HepG2 (cell line): Measurements from ENCODE around the gene PGGT1B. TPM values are rescaled to one million over a fixed set of nuclear protein-coding genes. Genes with fewer than 3 reads are reported as not detected.

Experiments used
- ATAC-seq: fragments of 200-7000 bp; cut with Tn5 transposase; 3 replicates; pipeline ENCODE4 v1.9.1; 2020; ENCODE audit warnings: mild to moderate bottlenecking, moderate library complexity
- BruUV-seq: library from RNA; stranded (reverse); fragments of 400-500 nt; replicated peaks from 2 replicates; lab custom pipeline; 2021; lab: Mats Ljungman, UMichigan
- CTCF ChIA-PET: fragments of 300-600 bp; formaldehyde crosslinking; extraction: SDS; loops from one replicate; lab custom pipeline; 2021; ENCODE audit warnings: low total read pairs, inconsistent platforms, low intra/inter-chr PET ratio; lab: Yijun Ruan, JAX
- POLR2A ChIA-PET: fragments of 350-600 bp; sonication (Branson Sonifier 250); formaldehyde crosslinking; loops from one replicate; lab custom pipeline; 2020; ENCODE audit warnings: antibody characterized with exemption, inconsistent platforms; lab: Yijun Ruan, JAX
- DNase-seq: peaks from one replicate; pipeline ENCODE4 v3.0.0-alpha.2; 2015; ENCODE audit warnings: low spot score
- FAIRE-seq: peaks from 3 replicates; lab custom pipeline; 2011; peaks lifted over from hg19 to GRCh38; lab: Jason Lieb, UNC
- H2AFZ ChIP-seq: one replicate; pipeline ENCODE4 v1.6.1; 2011; ENCODE audit warnings: low read length, inconsistent platforms
- H3K27ac ChIP-seq: fragments of 300-600 bp; 3 replicates; pipeline ENCODE4 v1.8.0; 2011; ENCODE audit warnings: mixed run types, mild to moderate bottlenecking, mixed read lengths, low read length, inconsistent platforms; ENCODE audit not compliant: insufficient read depth; ENCODE audit errors: extremely low read length
- H3K27me3 ChIP-seq, 2 experiments: fragments of 200-600 bp in 1 of 2; 2 replicates in 1 of 2; 3 replicates in 1 of 2; pipeline versions ENCODE4 v1.6.0 to v1.8.0; 2011; ENCODE audit warnings: low read length in 2 of 2, mild to moderate bottlenecking in 2 of 2, moderate library complexity in 2 of 2, inconsistent platforms in 1 of 2; ENCODE audit not compliant: insufficient read depth in 2 of 2, control insufficient read depth in 1 of 2
- H3K36me3 ChIP-seq, 2 experiments: fragments of 200-600 bp in 1 of 2; replicated peaks in 1 of 2; 2 replicates in 1 of 2; 3 replicates in 1 of 2; pipeline versions ENCODE4 v1.5.1 to v1.8.0; 2011; ENCODE audit warnings: low read length in 2 of 2, inconsistent platforms in 1 of 2; ENCODE audit not compliant: insufficient read depth in 2 of 2, control insufficient read depth in 1 of 2
- H3K4me1 ChIP-seq: 2 replicates; pipeline ENCODE4 v1.5.1; 2012; ENCODE audit warnings: low read length, inconsistent platforms; ENCODE audit not compliant: insufficient read depth
- H3K4me2 ChIP-seq: 2 replicates; pipeline ENCODE4 v1.6.0; 2011; ENCODE audit warnings: low read depth, low read length, inconsistent platforms
- H3K4me3 ChIP-seq, 3 experiments: fragments of 200-600 bp in 1 of 3; sonication (generic), shearing (Covaris generic) in 1 of 3; replicated peaks in 1 of 3; 2 replicates each; pipeline ENCODE4 v1.5.1; 2011 to 2016; ENCODE audit warnings: low read length in 3 of 3, inconsistent platforms in 2 of 3, low read depth in 2 of 3, mild to moderate bottlenecking in 2 of 3, control low read depth in 1 of 3, mixed read lengths in 1 of 3; ENCODE audit not compliant: insufficient read depth in 1 of 3
- H3K79me2 ChIP-seq: one replicate; pipeline ENCODE4 v1.6.1; 2011; ENCODE audit warnings: low read length, inconsistent platforms; ENCODE audit not compliant: insufficient read depth
- H3K9ac ChIP-seq: 2 replicates; pipeline ENCODE4 v1.6.0; 2011; ENCODE audit warnings: mild to moderate bottlenecking, low read depth, low read length, inconsistent platforms; ENCODE audit not compliant: insufficient read depth
- H3K9me3 ChIP-seq: 2 replicates; pipeline ENCODE4 v1.5.1; 2012; ENCODE audit warnings: mild to moderate bottlenecking, low read length
- H4K20me1 ChIP-seq: 2 replicates; pipeline ENCODE4 v1.6.0; 2011; ENCODE audit warnings: inconsistent platforms, mild to moderate bottlenecking, low read length, moderate library complexity; ENCODE audit not compliant: insufficient read depth
- ARID3A ChIP-seq: IDR thresholded peaks from 2 replicates; pipeline ENCODE4 v1.6.1; 2012; ENCODE audit warnings: low read depth, low read length, improper control_type of control experiment
- CEBPB ChIP-seq: IDR thresholded peaks from 2 replicates; pipeline ENCODE4 v1.6.1; 2011; ENCODE audit warnings: low read depth, low read length, improper control_type of control experiment, borderline replicate concordance
- NFAT5 ChIP-seq: sonication (generic); formaldehyde crosslinking; IDR thresholded peaks from 2 replicates; pipeline ENCODE4 v1.4.0; 2020; ENCODE audit warnings: missing genetic modification reagents
- TGIF2 ChIP-seq: IDR thresholded peaks from 2 replicates; pipeline ENCODE4 v1.6.1; 2016; ENCODE audit warnings: control low read depth, missing compliant biosample characterization
- ZNF44 ChIP-seq: sonication (generic); formaldehyde crosslinking; IDR thresholded peaks from 2 replicates; pipeline ENCODE4 v1.5.1; 2020; ENCODE audit warnings: mild to moderate bottlenecking, missing genetic modification reagents
- ZNF446 ChIP-seq: sonication (generic); formaldehyde crosslinking; IDR thresholded peaks from 2 replicates; pipeline ENCODE4 v1.5.0; 2020; ENCODE audit warnings: mild to moderate bottlenecking, missing genetic modification reagents
- ZNF652 ChIP-seq: IDR thresholded peaks from 2 replicates; pipeline ENCODE4 v1.6.1; 2016; ENCODE audit warnings: low read depth, borderline replicate concordance
- WGBS: methylation state at CpG from one replicate; pipeline ENCODE4 v1.1.6; 2017; ENCODE audit warnings: low lambda C conversion rate; 5-methylcytosine and 5-hydroxymethylcytosine counted together
- in situ Hi-C: cut with HindIII; loops from 2 replicates; pipeline ENCODE4 v1.10.0; 2017; ENCODE audit warnings: low pct_unique_long_range_greater_than_20kb; ENCODE audit not compliant: extremely low pct_ligation_motif_present
- intact Hi-C: fragments of 100-400 bp; cut with micrococcal nuclease; formaldehyde crosslinking; loops from one replicate; pipeline ENCODE4 v1.10.0; 2022; ENCODE audit not compliant: unreplicated experiment
- polyA plus RNA-seq, 8 experiments: library from polyadenylated mRNA; depleted of rRNA in 3 of 8; stranded (reverse) in 7 of 8; unstranded in 1 of 8; fragments of >200 nt; fragmentation: Illumina TruSeq in 4 of 8; extraction: Trizol in 4 of 8; gene quantifications; 2 replicates each; pipeline versions ENCODE4 v1.2.1 to v1.2.3, GENCODE V29; 2011 to 2016; ENCODE audit warnings: low read depth in 4 of 8, missing spikeins in 1 of 8, mixed read lengths in 1 of 8; ENCODE audit not compliant: insufficient read depth in 1 of 8
- total RNA-seq, 5 experiments: library from RNA; depleted of rRNA; stranded (reverse); fragments of >200 nt; fragmentation: Illumina TruSeq; extraction: Trizol; gene quantifications; 2 replicates each; pipeline ENCODE4 v1.2.3, GENCODE V29; 2016; ENCODE audit warnings: low read depth in 1 of 5

PGGT1B gene
- total and polyA plus RNA-seq, 2 of the 13 experiments (the other 11 are each of a cell fraction or from before 2014, with no cell fraction given) = 2.4 to 42.7 TPM

- TF ChIP-seq ARID3A (peak; percentile 65), CEBPB (0 out of 2 replicates have a peak, but pooled peaks have one; percentile 15), ZNF44 (CRISPR knock-in tag) (no peak)
These were observed 20.6 kb downstream of the PGGT1B start (continued) for GRCh38 chr5:115241881-115242642.

GRCh38 chr5:115237066-115237465, 25.6 kb downstream of the PGGT1B start:
- no peak overlapping the region for H3K4me3 ChIP-seq
- DNase-seq = no peak
- peak; percentile 59; the same call in 1 of the 2 replicates for TF ChIP-seq ZNF652
- TF ChIP-seq NFAT5 = no peak
- TF ChIP-seq TGIF2 (CRISPR knock-in tag) = no peak
- TF ChIP-seq ZNF446 (CRISPR knock-in tag) = no peak
- TF ChIP-seq, all 625 proteins: peak for 1
- BruUV-seq = no TSS peak
- WGBS = 95% methylated on average over 3 of the region's 3 CpGs
- H3K27ac ChIP-seq = no peak overlapping the region
- no peaks in the 10 kb centered on the region for H3K79me2 ChIP-seq
- peaks cover 19% of the 10 kb centered on the region for H3K4me1 ChIP-seq
- H4K20me1 ChIP-seq = no peaks in the 10 kb centered on the region
- CTCF ChIA-PET = no interaction called here
- H3K36me3 ChIP-seq = peaks cover 5 to 44% of the 10 kb centered on the region in 2 experiments
- ATAC-seq (no peak), FAIRE-seq (no peak)
- no peaks in the 10 kb centered on the region for H3K9me3 ChIP-seq
- H3K4me2 ChIP-seq = no peak overlapping the region
- no peak overlapping the region for H3K9ac ChIP-seq
- POLR2A ChIA-PET = no interaction called here
- intact Hi-C loops (no loop called here), in situ Hi-C loops (no loop called here)
- no peaks in the 10 kb centered on the region for H3K27me3 ChIP-seq
- H2AFZ ChIP-seq = no peak overlapping the region
